OCI-LY7 (cell line): Measurements from ENCODE around the gene C12orf57. TPM values are rescaled to one million over a fixed set of nuclear protein-coding genes. Genes with fewer than 3 reads are reported as not detected.

Experiments used
- BruUV-seq: library from RNA; stranded (reverse); fragments of 400-500 nt; replicated peaks from 2 replicates; lab custom pipeline; 2021; lab: Mats Ljungman, UMichigan
- CTCF ChIA-PET: fragments of 300-600 bp; sonication (Branson Sonifier 250); formaldehyde crosslinking; loops from one replicate; lab custom pipeline; 2022; ENCODE audit warnings: antibody characterized with exemption; ENCODE audit not compliant: unreplicated experiment; lab: Charles Lee
- POLR2A ChIA-PET: fragments of 300-600 bp; sonication (Branson Sonifier 250); formaldehyde crosslinking; loops from one replicate; lab custom pipeline; 2022; ENCODE audit warnings: antibody characterized with exemption; lab: Charles Lee
- DNase-seq: peaks from one replicate; pipeline ENCODE4 v3.0.0-alpha.2; 2015; ENCODE audit warnings: low spot score
- H2AFZ ChIP-seq: fragments of 200-600 bp; sonication (generic), shearing (Covaris generic); 2 replicates; pipeline ENCODE4 v1.6.1; 2014; ENCODE audit warnings: mild to moderate bottlenecking, antibody characterized with exemption, low read length, moderate library complexity
- H3K27ac ChIP-seq: fragments of 200-600 bp; sonication (generic); 2 replicates; pipeline ENCODE4 v1.5.1; 2014; ENCODE audit warnings: mixed run types, low read depth, mild to moderate bottlenecking, moderate library complexity, low read length, inconsistent platforms; ENCODE audit not compliant: poor library complexity, severe bottlenecking
- H3K36me3 ChIP-seq: fragments of 200-600 bp; sonication (generic); 2 replicates; pipeline ENCODE4 v1.6.1; 2014; ENCODE audit warnings: mild to moderate bottlenecking, antibody characterized with exemption, low read length, moderate library complexity, mixed read lengths; ENCODE audit not compliant: insufficient read depth
- H3K4me1 ChIP-seq: fragments of 200-600 bp; sonication (generic); 2 replicates; pipeline ENCODE4 v1.5.1; 2014; ENCODE audit warnings: mild to moderate bottlenecking, low read length; ENCODE audit not compliant: insufficient read depth, poor library complexity, severe bottlenecking
- H3K4me2 ChIP-seq: fragments of 200-600 bp; sonication (generic); 2 replicates; pipeline ENCODE4 v1.6.1; 2014; ENCODE audit warnings: mild to moderate bottlenecking, low read length
- H3K4me3 ChIP-seq: fragments of 200-600 bp; sonication (generic); 2 replicates; pipeline ENCODE4 v1.5.1; 2014; ENCODE audit warnings: mild to moderate bottlenecking, low read depth, low read length; ENCODE audit not compliant: poor library complexity, severe bottlenecking
- H3K79me2 ChIP-seq: fragments of 200-600 bp; sonication (generic); 2 replicates; pipeline ENCODE4 v1.6.1; 2016; ENCODE audit warnings: low read depth, mild to moderate bottlenecking, low read length, moderate library complexity, mixed read lengths; ENCODE audit not compliant: insufficient read depth
- H3K9me2 ChIP-seq: fragments of 200-600 bp; sonication (generic); 2 replicates; pipeline ENCODE4 v1.6.1; 2016; ENCODE audit warnings: mild to moderate bottlenecking, low read length, mixed read lengths; ENCODE audit not compliant: insufficient read depth
- H3K9me3 ChIP-seq: fragments of 200-600 bp; sonication (generic); 2 replicates; pipeline ENCODE4 v1.6.1; 2014; ENCODE audit warnings: mild to moderate bottlenecking, mixed run types, low read length, mixed read lengths
- H4K20me1 ChIP-seq: fragments of 200-600 bp; sonication (generic); 2 replicates; pipeline ENCODE4 v1.6.1; 2014; ENCODE audit warnings: mild to moderate bottlenecking, antibody characterized with exemption, low read length, moderate library complexity, mixed read lengths; ENCODE audit not compliant: insufficient read depth
- EZH2phosphoT487 ChIP-seq: fragments of 200-600 bp; sonication (generic); IDR thresholded peaks from 2 replicates; pipeline ENCODE4 v1.6.1; 2018; ENCODE audit warnings: low read depth, borderline replicate concordance, mild to moderate bottlenecking, mixed run types, antibody characterized with exemption, low read length, moderate library complexity, mixed read lengths
- intact Hi-C: fragments of 100-400 bp; cut with micrococcal nuclease; formaldehyde crosslinking; loops from one replicate; pipeline ENCODE4 v1.10.0; 2022; ENCODE audit not compliant: unreplicated experiment
- total RNA-seq, 2 experiments: library from RNA; depleted of rRNA in 1 of 2; stranded (reverse); fragments of >200 nt in 1 of 2; shearing (Covaris generic) in 1 of 2; gene quantifications; 2 replicates each; pipeline ENCODE4 v1.2.3, GENCODE V29; 2014 to 2022
- TF ChIP-seq, protein P1 (sequence below): fragments of 200-600 bp; sonication (generic); conservative IDR thresholded peaks from 2 replicates; pipeline ENCODE4 v1.5.1; 2014; ENCODE audit warnings: mild to moderate bottlenecking, antibody characterized with exemption, low read length, moderate library complexity, mixed read lengths

C12orf57 gene
- total RNA-seq, 2 experiments from 2014 or later, result 130 to 319 TPM

DNA sequence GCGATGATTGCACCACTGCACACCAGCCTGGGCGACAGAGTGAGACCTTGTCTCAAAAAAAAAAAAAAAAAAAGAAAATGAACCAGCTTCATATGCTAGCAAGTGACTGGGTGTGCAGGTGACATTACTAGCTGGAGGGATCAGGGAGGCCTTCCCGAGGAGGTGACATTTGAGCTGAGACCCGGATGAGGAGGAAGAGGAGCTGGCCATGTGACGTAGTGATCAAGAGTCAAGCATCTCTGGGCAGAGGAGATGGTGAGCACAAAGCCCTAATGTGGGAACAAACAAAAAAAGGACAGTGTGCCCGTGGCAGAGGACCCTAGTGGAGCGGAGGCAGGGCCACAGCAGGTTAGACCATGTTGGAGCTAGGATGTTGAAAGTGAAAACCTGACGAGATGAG is 3.8 kb downstream of the C12orf57 start:
- Histone ChIP-seq H4K20me1 (no peaks in the 10 kb centered on the region), H3K27ac (peak overlapping the region; percentile 96), H2AFZ (no peak overlapping the region), H3K4me1 (peaks cover 77% of the 10 kb centered on the region), H3K9me2 (no peaks in the 10 kb centered on the region), H3K9me3 (no peaks in the 10 kb centered on the region), H3K4me2 (0 out of 2 replicates have a peak overlapping the region, but pooled peaks have one; percentile 89), H3K36me3 (no peaks in the 10 kb centered on the region), H3K79me2 (peaks cover 9% of the 10 kb centered on the region; the same call in 1 of the 2 replicates), H3K4me3 (no peak overlapping the region)
- CTCF ChIA-PET, result interaction anchor here (0.8 to 6.0 kb wide), 3 partner anchors 13 to 110 kb away, joined by 3 to 110 read pairs (median 3); no protein-coding TSS in a partner anchor
- POLR2A ChIA-PET, result interaction anchor here (0.7 to 5.6 kb wide), 11 partner anchors 9 to 162 kb away, joined by 3 to 155 read pairs (median 6); partner anchors contain the start of gene LPCAT3
- peak; percentile 30 for DNase-seq
- TF ChIP-seq EZH2phosphoT487, result no peak
- TF ChIP-seq, protein P1, sequence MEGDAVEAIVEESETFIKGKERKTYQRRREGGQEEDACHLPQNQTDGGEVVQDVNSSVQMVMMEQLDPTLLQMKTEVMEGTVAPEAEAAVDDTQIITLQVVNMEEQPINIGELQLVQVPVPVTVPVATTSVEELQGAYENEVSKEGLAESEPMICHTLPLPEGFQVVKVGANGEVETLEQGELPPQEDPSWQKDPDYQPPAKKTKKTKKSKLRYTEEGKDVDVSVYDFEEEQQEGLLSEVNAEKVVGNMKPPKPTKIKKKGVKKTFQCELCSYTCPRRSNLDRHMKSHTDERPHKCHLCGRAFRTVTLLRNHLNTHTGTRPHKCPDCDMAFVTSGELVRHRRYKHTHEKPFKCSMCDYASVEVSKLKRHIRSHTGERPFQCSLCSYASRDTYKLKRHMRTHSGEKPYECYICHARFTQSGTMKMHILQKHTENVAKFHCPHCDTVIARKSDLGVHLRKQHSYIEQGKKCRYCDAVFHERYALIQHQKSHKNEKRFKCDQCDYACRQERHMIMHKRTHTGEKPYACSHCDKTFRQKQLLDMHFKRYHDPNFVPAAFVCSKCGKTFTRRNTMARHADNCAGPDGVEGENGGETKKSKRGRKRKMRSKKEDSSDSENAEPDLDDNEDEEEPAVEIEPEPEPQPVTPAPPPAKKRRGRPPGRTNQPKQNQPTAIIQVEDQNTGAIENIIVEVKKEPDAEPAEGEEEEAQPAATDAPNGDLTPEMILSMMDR, result no peak
- BruUV-seq, result no TSS peak
- intact Hi-C loops, result no loop called here

- Histone ChIP-seq H4K20me1 (no peaks in the 10 kb centered on the region), H3K36me3 (no peaks in the 10 kb centered on the region), H3K9me2 (no peaks in the 10 kb centered on the region), H3K9me3 (no peaks in the 10 kb centered on the region), H3K79me2 (peaks cover 9% of the 10 kb centered on the region; the same call in 1 of the 2 replicates), H3K4me1 (peaks cover 85% of the 10 kb centered on the region), H3K4me2 (peak overlapping the region; percentile 25), H3K4me3 (no peak overlapping the region), H2AFZ (peak overlapping the region; percentile 14; the same call in 1 of the 2 replicates), H3K27ac (no peak overlapping the region)
- ChIA-PET CTCF (interaction anchor here (1.0 to 1.5 kb wide), 2 partner anchors 10 to 12 kb away, joined by 3 read pairs; no protein-coding TSS in a partner anchor), POLR2A (interaction anchor here (0.7 to 1.2 kb wide), 4 partner anchors 8 to 318 kb away, joined by 3 to 16 read pairs (median 4); no protein-coding TSS in a partner anchor)
- no peak for DNase-seq
- TF ChIP-seq, protein P1, result peak; percentile 46; the same call in 1 of the 2 replicates
- TF ChIP-seq EZH2phosphoT487, result no peak
- intact Hi-C loops, result no loop called here
- no TSS peak for BruUV-seq
These were observed 5.2 kb downstream of the C12orf57 start for GRCh38 chr12:6948873-6949594.
